Stimulated activated CD8-positive, alpha-beta memory T cell treated with anti-CD3 and anti-CD28 coated beads, Interleukin-15, amount 100 ng/mL, for 24 hours (primary cell): ENCODE results near the gene GATM.

Experiments used
- DNase-seq: peaks from one replicate; pipeline ENCODE4 v3.0.0-alpha.2; 2020; ENCODE audit warnings: low read depth

GATM gene, protein sequence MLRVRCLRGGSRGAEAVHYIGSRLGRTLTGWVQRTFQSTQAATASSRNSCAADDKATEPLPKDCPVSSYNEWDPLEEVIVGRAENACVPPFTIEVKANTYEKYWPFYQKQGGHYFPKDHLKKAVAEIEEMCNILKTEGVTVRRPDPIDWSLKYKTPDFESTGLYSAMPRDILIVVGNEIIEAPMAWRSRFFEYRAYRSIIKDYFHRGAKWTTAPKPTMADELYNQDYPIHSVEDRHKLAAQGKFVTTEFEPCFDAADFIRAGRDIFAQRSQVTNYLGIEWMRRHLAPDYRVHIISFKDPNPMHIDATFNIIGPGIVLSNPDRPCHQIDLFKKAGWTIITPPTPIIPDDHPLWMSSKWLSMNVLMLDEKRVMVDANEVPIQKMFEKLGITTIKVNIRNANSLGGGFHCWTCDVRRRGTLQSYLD

DNA sequence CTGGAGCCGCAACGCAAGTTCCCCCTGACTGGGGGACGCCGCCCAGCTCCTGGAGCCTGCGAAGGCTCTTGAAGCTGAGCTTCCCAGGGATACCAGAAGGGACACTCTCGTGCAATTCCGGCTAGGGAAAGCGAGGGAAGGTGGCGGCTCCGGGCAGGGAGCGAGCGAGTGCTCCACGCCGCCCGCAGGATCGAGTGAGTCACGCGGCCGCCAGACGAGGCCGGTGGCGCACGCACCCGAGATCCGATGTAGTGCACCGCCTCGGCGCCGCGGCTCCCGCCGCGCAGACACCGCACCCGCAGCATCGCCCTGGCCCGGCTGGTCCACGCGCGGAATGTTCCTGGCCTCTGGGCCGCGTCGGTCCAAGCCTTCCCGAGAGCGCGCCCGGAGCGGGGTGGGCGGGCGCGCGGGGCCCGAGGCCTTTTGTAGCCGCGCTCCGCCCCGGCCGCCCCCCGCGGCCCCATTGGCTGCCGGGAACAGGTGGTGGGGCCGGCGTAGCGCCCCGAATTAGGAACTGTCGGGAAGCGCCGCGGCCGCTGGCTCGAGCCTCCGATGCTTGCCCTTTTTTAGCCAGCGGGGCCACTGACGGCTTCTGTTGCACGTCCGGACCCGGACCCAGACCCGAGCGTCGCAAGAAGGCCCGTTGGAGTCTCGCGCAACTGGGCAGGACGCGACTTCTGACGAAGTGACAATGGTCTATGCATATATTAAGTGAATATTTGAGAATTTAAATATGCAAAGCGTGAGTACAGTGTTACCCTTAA lies at the start of gene GATM:
GATM (minus strand) TSS at position 396 of the 764 bp plus-strand sequence; CDS start at position 305, 91 bp downstream.
- peak; percentile 10 for DNase-seq

DNA sequence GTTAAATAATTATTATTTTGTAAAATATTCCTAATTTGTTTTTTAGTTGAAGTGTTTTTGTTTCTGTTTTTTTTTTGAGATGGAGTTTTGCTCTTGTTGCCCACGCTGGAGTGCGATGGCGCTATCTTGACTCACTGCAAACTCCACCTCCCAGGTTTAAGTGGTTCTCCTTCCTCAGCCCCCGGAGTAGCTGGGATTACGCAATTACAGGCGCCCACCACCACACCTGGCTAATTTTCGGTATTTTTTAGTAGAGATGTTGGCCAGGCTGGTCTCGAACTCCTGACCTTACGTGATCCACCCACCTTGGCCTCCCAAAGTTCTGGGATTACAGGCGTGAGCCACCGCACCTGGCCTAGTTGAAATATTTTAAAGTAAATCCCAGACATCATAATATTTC lies 48.7 kb upstream of the GATM start:
- DNase-seq: no peak

DNA sequence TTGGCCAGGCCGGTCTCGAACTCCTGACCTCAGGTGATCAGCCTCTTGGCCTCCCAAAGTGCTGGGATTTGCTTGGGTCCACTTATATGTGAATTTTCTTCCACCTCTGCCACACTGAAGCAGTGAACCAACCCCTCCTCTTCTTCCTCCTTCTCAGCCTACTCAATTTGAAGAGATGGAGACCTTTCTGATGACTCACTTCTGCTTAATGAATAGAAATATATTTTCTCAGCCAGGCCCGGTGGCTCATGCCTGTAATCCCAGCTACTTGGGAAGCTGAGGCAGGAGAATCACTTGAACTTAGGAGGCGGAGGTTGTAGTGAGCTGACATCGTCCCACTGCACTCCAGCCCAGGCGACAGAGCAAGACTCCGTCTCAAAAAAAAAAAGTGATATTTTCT lies 46.8 kb upstream of the GATM start:
- DNase-seq: no peak

DNA sequence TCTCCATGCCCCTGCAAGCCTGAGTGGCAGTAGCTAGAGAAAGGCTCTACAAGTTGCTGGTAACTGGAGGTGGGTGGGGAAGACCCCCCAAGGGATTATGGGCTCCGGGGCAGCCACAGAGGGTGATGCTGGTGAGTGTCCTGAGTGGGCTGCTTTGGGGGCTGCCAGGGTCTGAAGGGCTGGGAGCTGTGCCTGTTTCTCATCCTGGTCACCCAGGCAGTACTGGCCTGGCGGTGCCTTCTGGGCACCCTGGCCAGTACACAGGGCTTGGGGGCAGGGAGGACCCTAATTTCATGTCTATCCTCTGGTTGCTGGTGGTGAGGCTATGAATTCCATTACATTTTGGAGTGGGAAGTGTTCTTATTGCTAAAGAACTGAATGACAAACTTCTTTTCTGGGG lies 46.1 kb upstream of the GATM start:
- DNase-seq: no peak

DNA sequence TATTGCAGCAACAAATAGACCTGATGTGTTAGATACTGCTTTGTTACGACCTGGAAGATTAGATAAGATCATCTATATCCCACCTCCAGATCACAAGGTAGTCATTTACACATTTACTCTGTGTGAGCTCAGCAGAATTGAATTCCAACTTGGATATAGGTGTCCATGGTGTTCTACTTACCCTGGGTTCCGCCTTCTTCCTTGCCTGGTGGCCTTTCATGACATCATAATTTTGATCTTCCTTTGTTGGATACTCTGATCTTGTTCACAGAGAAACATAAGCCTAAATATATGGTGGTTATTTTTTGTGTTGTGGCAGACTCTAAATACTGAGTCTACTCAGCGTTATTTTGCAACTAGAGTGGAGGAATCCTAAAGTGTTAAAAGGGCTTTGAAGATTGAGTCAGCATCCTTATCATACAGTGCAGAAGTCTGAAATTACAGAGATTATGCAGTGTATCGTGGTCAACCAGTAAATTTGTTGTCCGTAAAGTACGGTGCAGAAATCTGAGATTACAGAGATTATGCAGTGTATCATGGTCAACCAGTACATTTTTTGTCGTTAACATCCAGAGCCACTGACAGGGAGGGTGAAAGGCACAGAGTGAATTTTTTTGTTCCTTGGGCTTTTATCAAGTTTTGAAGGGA lies 39.1 kb upstream of the GATM start:
- DNase-seq: no peak

DNA sequence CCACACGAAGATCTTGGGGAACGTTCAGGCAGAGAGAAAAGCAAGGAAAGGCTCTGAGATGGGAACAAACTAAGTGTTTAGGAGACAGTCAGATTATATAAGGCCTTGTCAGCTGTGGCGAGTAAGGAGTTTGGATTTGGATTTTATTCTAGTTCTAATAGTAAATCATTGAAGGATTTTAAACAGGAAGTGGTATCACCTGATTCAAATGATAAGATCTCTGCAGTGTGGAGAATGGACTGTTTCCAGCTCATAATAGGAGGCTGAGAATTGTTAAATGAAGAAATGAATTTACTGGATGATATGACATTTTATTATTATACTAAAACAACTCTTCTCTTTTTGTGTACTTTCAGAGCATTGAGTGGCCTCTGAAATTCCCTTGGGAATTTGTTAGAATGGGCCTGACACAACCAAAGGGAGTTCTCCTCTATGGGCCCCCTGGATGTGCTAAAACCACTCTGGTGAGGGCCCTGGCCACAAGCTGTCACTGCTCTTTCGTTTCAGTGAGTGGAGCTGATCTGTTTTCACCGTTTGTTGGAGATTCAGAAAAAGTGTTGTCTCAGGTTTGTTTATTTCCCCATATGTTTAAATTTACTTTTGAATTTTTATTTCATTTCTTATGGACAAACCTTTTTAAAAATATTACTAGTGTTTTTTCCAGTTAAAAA lies 36.0 kb upstream of the GATM start:
- no peak for DNase-seq

DNA sequence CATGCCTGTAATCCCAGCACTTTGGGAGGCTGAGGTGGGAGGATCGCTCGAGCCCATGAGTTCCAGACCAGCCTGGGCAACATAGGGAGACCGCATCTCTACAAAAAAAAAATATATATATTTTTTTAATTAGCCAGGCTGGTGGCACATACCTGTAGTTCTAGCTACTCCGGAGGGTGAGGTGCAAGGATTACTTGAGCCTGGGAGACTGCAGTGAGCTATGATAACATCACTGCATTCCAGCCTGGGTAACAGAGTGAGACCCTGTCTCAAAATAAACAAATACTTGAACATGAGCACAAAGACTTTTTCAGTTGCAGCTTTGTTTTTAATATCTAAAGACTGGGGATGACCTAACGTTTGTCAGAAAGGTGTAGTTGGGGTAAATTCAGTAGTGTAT lies 31.3 kb upstream of the GATM start:
- DNase-seq: no peak

DNA sequence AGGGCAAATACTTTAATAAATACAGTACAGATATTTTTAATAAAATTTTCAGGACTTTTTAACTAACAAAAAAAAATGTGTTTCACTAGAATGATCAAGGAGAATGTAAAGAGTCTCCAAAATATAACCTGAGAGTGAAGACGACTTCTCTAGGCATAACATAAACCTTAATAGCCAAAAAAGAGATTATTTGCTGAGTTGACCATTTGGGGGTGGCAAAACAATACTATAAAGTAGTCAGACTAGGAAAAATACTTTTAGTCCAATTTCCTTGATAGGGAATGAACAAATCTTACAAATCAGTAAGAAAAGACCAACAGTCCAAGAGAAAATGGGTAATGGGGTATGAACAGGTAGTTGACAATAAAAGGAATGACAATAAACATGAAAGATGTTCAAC lies 29.4 kb upstream of the GATM start:
- no peak for DNase-seq

DNA sequence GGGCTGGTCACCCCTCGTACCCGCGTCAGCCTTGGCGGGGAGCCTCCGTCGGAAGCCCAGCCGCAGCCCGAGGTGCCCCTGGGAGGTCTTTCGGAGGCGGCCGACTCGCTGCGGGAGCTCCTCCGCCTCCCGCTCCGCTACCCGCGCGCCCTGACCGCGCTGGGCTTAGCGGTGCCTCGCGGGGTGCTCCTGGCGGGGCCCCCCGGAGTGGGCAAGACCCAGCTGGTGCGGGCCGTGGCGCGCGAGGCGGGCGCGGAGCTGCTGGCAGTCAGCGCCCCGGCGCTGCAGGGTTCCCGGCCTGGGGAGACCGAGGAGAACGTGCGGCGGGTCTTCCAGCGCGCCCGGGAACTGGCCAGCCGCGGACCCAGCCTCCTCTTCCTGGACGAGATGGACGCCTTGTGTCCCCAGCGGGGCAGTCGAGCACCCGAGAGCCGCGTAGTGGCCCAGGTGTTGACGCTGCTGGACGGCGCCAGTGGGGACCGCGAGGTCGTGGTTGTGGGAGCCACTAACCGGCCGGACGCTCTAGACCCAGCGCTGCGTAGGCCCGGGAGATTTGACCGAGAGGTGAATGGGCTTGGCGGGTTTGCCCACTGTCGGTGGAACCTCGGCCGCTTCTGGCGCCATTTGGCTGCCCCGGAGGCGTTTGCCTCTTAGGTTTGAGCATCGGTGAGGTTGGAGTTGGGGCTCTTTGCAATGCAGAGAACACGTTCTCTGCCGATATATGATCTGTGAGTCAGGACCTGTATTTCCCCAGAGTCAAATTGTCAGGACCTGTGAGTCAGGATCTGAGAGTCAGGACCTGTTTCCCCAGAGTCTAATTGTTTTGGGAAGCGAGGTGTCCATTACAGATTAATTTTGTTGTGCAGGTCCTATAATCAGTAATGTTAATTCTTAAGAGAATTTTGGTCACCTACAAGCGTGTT lies 24.9 kb upstream of the GATM start:
- DNase-seq: peak; percentile 2

DNA sequence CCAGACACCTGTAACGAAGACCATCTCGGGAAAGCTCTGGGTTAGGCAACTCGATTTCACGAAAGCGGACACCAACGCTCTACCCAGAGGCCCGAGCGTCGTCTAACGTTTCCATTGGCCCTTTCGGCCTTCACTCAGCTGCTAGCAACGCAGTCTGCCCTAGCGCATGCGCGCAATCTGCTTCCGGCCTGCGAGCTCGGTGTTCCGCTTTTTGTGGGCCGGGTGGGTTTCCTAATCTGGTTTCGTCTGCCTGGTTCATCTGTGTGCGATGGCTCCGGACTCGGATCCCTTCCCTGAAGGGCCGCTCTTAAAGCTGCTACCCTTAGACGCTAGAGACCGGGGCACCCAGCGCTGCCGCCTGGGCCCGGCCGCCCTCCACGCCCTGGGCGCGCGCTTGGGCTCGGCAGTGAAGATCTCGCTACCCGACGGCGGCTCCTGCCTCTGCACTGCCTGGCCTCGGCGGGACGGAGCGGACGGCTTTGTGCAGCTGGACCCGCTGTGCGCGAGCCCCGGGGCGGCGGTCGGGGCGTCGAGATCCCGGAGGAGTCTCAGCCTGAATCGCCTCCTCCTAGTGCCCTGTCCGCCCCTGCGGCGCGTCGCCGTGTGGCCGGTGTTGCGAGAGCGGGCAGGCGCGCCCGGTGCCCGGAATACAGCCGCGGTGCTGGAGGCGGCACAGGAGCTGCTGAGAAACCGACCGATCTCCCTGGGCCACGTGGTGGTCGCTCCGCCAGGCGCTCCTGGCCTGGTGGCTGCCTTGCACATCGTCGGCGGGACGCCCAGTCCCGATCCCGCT lies 24.0 kb upstream of the GATM start:
- peak; percentile 87 for DNase-seq

DNA sequence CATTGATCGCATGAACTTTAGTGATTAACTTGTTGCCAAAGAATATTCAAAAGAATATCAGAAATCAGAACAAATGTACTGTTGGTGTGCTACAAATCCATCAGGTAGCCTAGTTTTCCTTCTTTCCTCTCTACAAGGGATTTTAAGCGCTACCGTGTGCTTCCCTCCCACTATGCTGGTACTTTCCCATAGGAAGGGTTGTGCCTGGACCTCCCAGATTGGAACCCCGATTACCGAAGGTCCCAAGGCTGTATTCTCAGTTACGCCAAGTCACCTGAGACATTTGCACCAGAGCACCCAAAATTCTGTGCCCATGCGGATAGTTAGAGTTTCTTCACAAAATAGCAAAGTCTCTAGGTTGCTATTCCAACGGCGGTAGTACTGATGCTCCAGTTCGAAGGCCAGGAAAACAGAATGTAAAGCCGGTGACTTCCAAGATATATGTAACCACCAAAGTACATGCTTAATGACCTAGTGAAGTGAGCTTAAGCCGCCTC lies 23.4 kb upstream of the GATM start:
- no peak for DNase-seq

DNA sequence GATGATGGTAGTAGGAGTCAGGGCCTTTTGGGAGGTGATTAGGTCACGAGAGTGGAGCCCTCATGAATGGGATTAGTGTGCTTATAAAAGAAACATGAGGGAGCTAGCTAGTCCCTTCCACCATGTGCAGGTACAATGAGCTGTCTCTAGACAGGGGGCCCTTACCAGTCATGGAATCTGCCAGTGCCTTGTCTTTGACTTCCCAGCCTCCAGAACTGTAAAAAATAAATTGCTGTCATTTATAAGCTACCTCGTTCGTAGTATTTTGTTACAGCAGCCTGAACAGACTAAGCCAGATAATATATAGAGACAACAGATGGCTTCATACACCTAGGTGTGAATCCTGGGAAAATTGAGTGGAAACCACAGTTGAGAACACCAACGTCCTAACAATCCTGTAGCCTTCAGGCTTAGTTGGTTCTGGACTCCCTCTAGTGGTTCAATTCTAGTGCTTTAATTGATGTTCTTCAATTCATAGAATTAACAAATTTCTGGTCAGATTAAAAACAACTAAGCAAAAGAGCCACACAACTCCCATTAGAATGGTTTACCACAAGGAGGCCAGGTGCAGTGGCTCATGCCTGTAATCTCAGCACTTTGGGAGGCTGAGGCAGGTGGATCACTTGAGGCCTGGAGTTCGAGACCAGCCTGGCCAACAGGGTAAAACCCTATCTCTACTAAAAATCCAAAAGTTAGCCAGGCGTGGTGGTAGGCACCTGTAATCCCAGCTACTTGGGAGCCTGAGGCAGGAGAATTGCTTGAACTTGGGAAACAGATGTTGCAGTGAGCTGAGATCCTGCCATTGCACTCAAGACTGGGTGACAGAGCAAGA lies 21.3 kb upstream of the GATM start:
- DNase-seq: no peak

DNA sequence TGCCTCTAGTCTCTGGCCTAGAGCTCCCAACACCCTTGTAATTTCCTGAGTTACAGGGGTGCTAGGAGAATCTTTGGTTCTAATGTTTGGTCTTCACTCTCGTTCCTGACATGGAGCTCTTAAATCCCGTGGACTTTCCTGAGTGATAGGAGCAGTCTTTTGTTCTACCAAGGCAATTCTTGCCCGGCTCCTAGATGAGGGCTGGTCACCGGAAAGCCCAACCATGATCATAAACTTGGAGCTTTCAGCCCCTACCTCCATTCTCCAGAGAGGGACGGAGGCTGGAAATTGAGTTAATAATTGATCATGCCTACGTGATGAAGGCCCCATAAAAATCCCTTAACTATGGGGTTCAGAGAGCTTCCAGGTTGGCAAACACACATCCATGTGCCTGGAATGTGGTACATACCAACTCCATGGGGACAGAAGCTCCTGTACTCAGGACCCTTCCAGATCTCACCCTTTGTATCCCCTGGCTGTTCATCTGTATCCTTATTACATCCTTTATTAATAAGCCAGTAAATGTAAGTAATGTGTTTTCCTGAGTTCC lies 18.8 kb upstream of the GATM start:
- no peak for DNase-seq

DNA sequence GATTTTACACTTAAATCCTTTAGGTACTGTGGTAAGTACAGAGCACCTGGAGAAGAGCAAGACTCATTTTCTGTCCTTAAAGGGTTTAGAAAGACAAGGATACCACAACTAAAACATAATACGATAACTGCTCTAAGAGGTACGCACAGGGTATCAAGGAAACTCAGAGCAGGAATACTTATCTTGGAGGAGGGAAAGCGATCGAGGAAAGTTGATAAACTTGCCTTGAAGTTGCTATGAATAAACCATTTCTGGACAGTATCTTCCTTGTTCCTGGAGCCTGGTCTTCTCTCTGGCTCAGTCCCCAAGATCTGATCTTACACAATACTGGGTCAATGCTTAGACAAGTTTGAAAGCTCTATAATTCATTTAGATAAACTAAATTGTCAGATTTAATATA lies 17.6 kb upstream of the GATM start:
- no peak for DNase-seq

DNA sequence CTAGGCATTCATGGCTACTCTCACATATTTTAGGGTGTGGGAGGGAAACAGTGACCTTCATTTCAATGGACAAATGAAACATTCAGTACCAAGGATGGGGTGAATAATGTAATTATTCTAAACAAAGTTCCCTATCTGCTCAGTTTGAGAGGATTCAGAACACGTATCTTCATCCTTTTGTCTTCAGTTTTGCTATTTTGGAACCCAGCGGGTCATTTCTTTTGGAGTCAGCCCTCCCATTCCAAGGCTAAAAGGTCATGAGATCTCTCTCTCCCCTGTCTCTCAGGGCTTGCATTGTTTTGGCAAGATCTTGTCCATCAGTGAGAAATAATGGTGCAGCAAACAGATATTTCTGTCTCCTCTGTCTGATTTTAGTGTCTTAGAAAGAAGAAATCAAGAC lies 16.3 kb upstream of the GATM start:
- no peak for DNase-seq

DNA sequence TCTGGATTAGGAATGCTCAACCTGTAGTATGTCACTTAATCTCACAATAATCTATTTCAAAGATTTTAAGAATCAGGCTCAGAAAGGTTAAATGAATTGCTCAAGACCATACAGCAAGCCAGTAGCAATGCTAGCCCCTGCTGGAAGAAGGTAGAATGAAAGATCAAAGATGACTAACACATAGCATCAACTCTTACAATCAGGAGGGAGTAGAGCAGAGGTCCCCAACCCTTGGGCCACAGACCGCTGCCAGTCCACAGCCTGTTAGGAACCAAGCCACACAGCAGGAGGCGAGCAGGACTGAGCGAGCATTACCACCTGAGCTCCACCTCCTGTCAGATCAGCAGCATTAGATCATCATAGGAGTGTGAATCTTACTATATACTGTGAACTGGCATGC lies 15.5 kb upstream of the GATM start:
- no peak for DNase-seq

DNA sequence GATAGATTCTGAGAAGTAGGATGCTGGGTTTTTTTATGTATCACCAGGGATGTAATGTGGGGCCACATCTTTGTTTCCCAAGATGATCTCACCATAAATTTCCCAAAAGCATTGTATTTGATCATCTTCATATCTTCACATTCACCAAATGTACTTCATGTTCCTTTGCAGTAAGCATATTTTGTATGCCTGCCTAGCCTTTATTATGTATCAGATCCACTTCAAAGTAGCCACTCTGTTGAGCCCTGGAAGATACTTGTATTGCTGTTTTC lies 14.2 kb upstream of the GATM start:
- DNase-seq: no peak

DNA sequence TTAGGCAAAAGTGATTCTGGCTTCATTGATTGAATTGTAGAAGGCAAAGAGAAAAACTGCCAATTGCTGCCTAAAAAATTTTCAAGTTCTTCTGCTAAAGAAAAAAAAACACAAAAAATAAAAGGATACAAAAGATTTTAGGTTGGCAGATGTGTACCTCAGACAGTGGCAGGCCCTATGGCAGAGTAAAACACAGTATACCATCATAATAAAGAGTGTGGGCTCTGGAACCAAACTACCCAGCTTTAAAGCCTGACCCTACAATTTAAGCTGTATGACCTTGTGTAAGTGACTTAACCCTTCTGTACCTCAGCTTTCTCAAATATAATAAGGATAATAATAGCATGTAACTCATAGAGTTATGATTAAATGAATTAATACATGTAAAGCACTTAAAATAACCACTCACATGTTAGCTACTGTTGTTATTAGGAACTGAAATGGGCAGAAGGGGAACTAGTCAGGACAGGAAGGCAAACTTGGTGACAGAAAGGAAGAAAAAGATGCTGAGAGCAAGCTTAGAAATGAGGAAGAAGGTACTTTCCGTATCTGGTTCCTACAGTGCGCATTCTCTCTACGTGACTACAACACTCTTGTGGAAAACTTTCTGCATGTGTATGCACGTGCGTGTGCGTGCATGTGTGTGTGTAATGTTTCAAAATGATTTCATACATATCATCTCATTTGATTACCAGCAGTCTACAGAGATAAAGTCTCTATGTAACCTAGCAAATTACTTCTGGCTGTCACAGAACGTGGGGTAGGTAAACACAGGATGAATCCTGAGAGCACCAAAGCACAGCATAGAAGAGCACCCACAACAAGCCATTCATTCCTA lies 13.6 kb upstream of the GATM start:
- no peak for DNase-seq
